Left renal pelvis (tissue), 4 donors: ENCODE measurements around the gene UVSSA. TPM values are rescaled to one million over a fixed set of nuclear protein-coding genes. Genes with fewer than 3 reads are reported as not detected.
A peak's percentile ranks its signal among the peaks of the same experiment; 100 is the strongest.

Source experiments
- DNase-seq, 4 donors: peaks; one replicate each; pipeline ENCODE4 v3.0.0-alpha.2; 2013; ENCODE audit warnings: low read depth in 4 of 4, low spot score in 3 of 4
- polyA plus RNA-seq, 4 donors: library from polyadenylated mRNA; unstranded; fragments of 120-200 nt; gene quantifications; one replicate each; pipeline ENCODE4 v1.2.1, GENCODE V29; 2013; ENCODE audit not compliant: insufficient read length in 4 of 4

Gene UVSSA
- polyA plus RNA-seq, 4 donors: 5.9 to 19.3 (median 11.3) TPM

DNA sequence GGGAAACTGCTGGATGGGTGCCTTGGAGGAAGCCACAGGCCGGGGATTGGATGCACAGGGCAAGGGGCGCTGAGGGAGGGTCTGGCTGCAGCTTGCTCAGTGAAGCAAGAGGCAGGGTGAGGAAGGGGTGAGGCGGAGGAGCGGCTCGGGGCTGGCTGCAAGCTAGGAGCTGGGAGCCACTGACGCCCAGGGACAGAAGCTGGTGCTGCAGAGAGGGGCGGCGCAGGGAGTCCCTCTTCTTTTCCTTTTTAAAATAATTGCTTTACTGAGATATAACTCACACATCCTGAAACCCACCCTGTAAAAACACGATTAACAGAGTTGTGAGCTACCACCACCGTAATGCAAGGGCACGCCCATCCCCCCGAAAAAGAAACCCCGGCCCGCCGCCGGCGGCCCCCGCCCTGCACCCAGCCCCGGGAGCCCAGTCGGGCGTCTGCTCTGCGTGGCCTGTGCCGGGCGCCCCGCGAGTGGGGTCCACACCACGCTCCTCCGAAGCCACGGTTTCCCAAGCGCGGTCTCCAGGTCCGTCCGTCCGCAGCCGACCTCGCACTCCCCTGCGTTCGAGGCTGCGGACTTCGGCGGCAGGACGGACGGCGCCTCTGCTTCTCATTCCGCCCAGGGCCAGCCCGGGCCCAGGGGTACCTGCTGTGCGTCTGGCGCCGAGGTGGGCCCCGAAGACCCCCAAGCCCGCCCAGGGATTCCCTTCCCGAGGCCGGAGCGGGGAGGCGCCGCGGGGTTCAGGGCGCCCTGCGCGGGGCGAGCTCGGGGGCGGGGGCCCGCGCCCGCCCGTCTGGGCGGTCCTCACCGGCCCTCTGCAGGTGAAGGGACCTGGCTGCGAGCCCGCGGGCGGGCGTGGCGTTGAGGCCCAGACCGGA lies 866 bp upstream of the UVSSA start:
- DNase-seq: peak; percentile 43 to 62 (median 56)

DNA sequence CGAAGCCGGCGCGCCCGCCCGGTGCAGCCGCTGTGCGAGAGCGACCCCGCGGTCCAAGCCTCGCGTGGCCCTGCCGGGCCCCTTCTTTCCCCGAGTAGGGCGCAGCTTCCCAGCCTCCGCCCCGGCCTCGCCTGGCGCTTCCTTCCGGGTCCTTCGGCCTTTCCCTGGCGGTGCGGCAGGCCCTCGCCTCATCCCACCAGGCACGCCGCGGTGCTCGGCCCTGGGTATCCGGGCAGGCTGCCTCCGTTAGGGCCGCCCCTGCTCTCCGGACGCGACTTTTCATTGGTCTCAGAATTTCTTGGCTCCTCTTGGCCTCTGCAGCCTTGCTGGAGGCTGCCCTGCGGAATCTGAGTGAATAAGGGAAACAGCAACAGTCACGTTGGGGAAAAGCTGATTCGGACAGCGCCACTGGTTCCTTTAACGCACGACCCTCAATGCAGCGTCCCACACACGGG lies 429 bp downstream of the UVSSA start:
- peak; percentile 41 to 53 (median 47) for DNase-seq

DNA sequence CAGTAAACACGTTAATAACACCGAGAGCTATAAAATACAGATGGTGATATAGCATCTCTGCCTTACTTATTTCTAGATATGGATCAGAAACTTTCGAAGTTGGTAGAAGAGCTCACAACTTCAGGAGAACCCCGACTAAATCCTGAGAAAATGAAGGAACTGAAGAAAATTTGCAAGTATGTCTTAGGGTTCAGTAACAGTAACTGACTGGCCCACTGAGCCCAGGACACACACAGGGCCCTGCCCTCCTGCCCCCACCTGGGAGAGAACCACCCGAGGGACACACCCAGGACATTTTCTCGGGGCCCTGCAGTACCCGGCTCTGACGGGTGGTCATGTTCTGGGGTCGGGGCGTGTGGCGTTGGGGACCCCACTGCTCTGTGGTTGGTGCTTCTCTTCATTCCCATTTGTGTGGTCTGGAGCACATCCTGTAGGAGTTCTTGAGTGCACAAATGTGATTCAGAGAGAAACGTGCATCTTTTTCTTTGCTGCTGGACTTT lies 1.1 kb downstream of the UVSSA start:
- no peak for DNase-seq

DNA sequence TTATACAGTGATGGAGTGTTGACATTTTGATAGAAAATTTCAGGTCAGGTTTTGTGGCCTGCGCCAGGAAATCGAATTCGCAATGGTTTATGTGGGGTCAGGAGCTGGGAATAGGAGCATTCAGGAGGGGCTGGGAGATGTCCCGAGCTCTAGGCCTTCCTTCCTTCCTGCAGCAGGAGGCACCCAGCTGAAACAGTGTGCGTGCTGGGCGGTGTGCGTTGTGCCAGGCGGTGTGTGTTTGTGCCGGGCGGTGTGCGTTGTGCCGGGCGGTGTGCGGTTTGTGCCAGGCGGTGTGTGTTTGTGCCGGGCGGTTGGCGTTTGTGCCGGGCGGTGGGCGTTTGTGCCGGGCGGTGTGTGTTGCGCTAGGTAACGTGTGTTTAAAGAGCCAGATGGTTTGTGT lies 1.7 kb downstream of the UVSSA start:
- no peak for DNase-seq

DNA sequence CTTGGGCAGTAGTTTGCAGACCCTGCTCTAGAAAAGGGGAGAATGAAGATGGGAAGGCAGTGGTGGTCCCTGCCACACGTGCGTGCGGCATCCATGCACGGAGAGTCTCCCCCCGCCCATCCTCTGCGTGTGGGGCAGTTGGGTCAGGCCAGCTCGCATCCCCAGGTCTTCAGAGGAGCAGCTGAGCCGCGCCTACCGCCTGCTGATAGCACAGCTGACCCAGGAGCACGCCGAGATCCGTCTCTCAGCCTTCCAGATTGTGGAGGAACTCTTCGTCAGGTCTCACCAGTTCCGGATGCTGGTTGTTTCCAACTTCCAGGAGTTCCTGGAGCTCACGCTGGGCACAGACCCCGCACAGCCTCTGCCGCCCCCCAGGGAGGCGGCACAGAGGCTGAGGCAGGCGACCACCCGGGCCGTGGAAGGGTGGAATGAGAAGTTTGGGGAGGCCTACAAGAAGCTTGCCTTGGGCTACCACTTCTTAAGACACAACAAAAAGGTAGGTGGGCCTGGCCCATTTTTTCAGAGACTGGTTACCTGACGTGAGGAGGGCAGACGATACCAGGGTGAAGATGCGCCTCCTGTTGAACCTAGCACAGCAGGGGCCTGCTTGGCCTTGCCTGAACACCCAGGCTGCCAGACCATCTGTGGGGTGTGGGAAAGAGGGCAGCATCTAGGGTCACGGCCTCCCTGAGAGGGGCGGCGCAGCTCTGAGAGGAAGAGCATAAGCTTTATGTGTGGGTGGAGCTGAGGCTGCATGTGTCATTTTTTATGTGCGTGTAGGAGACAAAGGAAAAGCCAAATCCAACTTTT lies 2.6 kb downstream of the UVSSA start:
- no peak for DNase-seq

DNA sequence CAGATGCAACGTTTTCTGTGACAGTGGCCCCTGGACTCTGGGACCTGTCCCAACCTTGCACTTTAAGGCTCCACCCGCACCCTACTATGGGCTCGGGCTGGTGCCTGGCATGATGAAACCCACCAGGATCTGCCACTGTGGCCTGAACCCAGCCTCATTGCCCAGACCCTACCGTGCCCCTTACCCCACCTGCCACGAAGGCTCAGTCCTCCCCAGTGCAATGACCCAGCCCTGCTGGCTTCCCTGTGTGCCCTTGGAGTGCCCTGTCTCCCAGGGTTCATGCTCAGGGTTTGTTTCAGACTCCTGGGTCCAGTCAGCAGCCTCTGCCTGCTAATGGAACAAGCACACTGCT lies 3.1 kb downstream of the UVSSA start:
- DNase-seq: no peak

DNA sequence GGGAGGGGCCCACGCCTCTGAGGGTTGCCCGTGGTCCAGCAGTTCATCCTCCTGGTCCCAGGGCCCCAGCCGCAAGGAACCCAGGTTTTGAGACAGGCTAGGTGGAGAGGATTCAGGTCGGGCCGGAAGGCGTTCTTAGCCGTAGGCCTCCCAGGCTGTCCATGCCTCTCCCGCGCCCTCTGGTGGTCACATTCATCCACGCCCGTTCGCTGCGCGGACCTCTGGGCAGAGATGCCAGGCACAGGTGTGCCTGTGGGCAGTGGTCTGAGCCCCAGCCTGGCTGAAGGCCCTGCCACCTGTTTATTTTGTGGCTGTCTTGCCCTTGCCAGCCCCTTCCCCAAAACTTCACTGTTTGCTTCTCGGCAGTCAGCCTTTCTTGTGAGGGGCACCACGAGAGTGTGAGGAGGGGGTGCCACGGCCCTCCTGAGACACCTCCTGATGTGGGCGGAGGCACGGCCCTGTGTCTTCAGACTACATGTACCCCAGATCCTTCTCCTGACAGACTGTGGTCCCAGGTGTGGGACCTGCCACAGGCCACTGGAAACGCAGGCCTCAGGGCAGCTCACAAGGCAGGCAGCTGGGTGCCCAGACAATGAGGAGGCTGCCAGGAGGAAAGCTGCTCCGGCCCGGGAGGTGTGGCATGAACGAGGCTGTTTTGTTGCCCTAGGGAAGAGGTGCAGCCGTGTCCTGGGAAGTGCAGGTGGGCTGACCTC lies 5.0 kb downstream of the UVSSA start:
- peak; percentile 33 to 50 (median 44) for DNase-seq

DNA sequence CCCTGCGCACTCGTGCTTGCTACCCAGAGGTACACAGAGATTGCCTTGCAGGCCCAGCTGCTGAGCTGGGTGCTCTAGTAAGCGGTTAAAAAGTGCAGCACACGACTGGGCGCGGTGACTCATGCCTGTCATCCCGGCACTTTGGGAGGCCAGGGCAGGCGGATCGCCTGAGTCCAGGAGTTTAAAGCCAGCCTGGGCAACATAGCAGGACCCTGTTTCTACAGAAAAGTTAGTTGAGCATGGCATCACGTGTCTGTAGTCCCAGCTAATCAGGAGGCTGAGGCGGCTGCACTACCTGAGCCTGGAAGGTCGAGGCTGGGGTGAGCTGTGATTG lies 5.5 kb downstream of the UVSSA start:
- no peak for DNase-seq

DNA sequence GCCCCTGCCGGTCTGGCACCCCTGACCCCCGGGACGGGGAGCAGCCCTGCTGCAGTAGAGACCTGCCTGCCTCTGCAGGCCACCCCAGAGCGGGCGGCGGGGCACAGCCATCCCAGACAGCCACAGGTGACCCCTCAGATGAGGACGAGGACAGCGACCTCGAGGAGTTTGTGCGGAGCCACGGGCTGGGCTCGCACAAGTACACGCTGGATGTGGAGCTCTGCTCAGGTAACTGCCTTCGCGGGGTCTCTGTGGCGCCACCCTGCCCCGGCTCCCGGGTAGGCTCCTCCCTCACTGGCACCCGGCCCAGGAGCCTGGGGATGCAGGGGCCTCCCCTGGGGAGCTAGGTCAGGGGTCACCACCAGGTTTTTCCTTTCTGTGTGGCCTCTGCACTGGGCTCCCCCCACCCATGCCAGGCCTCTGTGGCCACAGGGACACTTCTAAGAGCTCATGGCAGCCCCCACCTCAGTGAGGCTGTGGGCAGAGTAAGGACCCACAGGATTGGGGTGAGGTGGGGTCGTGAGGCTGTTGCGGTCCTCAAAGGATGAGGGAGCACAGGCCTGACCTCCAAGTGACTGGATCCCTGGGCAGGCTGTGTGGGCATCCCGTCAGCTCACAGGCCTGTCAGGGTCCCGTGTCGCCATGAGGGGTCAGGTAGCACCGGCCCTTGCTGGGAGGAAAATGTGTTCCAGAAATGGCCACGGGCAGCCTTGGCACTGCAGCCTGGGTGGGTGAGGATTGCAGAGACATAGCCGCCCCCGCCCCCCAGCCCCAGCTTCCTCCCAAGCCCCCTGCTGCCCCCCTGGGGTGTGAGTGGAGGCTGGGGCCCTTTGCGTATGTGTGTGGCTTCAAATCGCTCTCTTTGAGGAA lies 6.4 kb downstream of the UVSSA start:
- no peak for DNase-seq

DNA sequence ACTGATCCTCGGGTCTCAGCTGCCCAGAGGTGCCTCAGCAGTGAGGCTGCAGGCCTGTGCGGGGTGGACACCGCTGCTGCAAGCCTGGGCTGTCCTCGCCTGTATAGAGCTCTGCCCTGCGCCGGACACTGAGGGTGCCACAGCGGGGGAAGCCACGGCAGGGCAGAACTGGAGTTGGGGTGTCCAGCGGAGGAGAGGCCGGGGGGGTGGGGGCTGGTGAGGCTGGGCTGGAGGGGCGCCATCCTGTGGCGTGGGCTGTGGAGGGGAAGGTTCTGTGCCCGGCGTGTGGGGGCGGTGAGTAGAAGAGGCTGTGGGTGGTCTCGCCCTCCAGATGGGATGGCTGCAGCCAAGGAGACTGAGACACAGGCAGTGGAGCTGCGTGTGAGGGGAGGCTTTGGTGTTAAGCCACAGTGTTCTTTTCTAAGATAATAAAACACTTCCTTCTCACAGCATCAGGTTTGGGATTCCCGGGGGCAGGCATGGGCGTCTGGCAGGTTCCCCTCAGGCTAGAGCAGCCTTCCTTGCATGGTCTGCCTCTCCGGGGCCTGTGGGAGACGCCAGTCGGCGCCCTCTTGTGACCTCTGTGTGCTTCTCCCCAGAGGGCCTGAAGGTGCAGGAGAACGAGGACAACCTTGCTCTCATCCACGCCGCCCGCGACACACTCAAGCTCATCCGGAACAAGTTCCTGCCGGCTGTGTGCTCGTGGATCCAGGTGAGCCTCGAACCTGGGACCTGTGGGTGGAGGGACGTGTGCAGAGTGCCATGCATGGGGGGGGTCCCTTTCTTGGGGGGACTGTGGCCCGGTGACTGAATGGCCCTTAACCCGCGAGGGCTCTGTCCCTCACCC lies 7.4 kb downstream of the UVSSA start:
- no peak for DNase-seq

DNA sequence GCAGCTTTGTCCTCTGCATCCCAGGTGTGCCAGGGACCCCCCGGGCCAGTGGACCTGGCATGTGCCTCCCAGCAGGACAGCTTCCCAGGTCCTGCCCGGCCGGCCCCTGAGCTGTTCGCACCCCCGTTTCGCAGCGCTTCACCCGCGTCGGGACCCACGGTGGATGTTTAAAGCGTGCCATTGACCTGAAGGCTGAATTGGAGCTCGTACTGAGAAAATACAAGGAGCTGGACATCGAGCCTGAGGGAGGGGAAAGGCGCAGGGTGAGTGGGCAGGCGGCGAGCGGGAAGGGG lies 7.9 kb downstream of the UVSSA start:
- DNase-seq: no peak

DNA sequence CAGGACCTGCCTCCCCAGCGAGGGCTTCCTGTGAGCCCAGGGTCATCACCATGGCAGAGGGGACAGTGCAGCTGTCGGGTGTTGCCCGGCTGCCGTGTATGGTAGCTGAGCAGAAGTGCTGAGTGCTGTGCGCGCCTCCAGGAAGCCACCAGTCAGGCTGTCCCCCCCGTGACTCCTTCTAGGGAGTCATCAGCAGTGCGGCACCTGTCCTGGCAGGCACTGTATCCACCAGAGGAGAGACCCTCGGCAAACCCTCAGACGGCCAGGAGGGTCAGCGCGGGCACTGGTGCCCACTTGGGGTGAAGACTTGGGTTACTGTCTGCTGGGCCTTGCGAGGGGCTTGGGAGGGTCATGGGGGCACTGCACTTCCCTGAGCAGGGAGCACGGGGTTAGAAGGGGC lies 8.4 kb downstream of the UVSSA start:
- DNase-seq: no peak

DNA sequence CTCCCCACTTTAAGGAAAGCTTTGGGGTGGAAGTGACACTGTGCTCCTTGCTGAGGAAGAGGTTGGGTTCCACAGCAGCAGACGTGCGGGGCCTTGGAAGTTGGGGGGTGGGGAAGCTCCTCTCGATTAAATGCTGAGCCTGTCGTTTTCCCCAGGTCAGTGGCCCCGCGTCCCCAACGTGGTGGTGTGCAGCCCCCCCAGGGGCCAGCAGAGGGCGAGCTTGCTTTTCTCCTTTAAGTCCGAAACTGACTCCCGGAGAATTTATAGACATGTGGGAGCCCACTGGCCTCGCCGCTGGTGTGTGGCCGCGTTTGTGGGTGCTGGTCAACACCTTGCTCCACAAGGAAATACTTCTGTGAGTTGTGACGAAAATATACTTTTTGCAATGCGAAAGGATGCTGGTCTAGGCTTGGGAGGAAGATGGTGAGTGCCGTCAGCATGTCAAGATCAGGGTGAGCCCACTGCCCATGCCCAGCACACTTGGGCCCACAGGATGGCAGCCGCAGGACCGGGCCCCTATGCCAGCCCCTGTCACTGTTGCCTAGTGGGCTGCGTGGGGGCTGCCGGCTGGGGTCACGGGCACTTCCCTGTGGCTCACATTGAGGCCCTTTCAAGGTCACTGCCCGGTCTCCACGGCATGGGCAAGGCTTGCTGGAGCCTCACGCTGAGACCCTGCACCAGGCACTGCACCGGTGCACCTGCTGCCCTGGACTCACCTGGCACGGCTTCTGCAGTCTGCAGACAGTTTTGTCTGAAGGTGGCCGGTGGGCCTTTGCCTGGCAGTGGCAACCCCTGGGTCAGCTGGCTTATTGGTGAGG lies 9.4 kb downstream of the UVSSA start:
- peak; percentile 7 to 20 (median 13) for DNase-seq

DNA sequence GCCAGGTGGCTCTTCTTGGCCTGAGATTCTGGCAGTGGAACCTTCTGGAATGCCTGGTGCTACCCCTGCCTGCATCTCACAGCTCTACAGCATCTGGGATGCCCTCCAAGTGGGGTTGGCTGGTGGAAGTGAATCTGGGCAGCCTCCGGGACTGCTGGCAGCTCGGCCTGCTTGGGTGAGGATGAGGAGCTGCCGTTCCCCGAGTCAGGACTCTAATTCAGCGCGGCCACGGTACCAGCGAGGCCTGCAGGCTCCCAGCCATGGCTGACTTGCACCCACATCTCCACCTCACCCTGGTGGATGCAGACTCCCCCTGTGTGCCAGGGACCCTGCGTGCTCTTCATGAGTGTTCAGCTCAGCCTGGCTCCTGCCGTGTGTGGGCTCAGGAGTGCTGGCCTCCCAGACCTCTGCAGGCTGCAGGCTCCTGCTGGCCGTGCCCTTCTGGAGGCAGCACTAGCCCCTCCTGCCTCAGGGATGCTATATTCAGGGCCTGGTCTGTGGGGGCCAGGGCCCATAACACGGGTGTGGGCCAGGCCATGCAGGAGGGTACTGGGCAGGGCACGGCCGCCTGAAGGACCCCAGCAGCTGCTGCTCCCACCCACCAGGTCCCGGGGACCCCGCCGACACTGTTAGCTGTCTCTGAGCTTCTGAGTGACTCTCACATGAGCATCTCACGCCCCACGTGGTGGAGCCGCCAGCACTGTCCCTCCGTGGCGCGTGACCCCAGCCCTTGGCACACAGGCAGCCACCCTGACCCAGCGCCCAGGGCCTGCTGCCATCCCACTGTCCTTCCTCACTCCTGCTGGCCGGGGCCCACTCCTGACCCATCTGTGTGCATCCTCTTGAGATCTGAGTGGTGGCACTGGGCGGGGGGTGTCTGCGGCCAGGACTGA lies 10.6 kb downstream of the UVSSA start:
- no peak for DNase-seq

DNA sequence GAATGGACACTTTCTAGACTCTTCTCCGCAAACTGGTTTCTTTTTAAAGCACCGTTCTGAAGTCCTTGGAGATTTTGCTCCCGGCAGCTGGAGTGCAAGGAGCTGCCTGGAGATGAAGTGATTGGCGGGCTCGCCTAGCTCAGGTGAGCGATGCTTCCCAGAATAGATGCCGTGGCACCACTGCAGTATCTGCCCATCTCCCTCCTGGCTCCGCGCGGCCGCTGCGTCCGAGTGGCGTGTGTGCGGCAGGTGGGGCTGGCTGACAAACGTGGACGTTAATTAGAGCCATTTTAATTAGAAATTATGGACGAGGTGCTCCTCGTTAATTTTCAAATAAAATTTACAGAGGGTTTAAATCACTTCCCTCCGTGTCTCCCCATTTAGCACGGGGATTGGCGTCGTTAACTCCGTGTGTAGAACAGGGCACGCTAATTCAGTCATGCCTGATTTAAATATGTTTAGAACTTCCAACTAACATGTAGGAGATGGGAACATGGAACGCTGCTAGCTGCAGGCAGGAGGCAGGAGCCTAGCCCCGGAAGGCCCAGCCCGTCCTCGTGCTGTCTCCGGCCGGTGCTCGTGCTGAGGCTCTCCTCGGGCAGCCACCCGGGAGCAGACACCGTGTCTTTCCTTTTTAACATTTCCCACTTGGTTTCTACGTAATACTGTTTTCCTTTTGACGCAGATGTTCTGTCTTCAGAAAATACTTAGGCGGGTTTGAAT lies 11.6 kb downstream of the UVSSA start:
- DNase-seq: no peak

DNA sequence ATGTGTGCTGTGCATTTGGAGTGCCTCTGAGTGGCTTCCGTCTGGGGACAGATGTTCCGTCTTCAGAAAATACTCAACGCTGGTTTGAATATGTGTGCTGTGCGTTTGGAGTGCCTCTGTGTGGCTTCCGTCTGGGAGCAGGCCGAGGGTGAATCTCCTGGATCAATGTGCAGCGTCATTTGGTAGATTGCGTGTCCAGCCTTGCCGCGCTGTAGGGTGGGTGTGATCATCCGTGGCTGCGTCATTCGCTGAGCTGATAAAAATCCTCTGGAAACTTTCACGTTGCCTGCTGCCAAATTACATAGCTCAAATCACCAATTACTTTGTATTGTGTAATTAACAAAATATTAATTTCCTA lies 12.1 kb downstream of the UVSSA start:
- no peak for DNase-seq

DNA sequence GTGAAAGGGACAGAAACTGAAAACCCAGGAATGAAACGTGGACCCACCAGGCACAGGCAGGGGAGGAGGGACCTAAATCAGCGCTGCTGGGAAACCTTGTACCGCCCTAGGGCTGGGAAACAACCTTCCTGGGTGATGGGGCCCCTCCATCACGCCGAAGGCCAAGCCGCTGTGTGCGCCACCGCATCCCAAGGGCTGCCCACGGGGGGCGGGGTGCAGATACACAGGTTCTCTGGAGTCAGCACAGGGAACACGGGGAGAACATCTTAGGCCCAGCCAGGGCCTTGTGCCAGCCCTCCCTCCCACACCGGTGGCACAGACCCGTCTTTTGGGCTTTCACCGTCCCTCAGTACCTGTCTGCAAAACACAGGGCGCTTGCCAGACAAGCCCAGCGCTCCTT lies 13.0 kb downstream of the UVSSA start:
- DNase-seq: no peak
